Activated naive CD4-positive, alpha-beta T cell treated with anti-CD3 and anti-CD28 coated beads, Interleukin-2, amount 50 U/mL, for 24 hours (primary cell): ENCODE results near the gene LRRC3C.

ENCODE experiments used
- H3K27ac Mint-ChIP-seq: one replicate; pipeline ENCODE4 v1.8.0; 2021; ENCODE audit warnings: mild to moderate bottlenecking, mixed read lengths
- H3K27me3 Mint-ChIP-seq: one replicate; pipeline ENCODE4 v1.8.0; 2021; ENCODE audit warnings: mixed read lengths
- H3K36me3 Mint-ChIP-seq: one replicate; pipeline ENCODE4 v1.8.0; 2021; ENCODE audit warnings: mixed read lengths
- H3K4me1 Mint-ChIP-seq: one replicate; pipeline ENCODE4 v1.8.0; 2021; ENCODE audit warnings: mixed read lengths
- H3K4me3 Mint-ChIP-seq: one replicate; pipeline ENCODE4 v1.8.0; 2021; ENCODE audit warnings: mild to moderate bottlenecking, mixed read lengths
- H3K9me3 Mint-ChIP-seq: one replicate; pipeline ENCODE4 v1.8.0; 2021; ENCODE audit warnings: mixed read lengths

LRRC3C gene

DNA sequence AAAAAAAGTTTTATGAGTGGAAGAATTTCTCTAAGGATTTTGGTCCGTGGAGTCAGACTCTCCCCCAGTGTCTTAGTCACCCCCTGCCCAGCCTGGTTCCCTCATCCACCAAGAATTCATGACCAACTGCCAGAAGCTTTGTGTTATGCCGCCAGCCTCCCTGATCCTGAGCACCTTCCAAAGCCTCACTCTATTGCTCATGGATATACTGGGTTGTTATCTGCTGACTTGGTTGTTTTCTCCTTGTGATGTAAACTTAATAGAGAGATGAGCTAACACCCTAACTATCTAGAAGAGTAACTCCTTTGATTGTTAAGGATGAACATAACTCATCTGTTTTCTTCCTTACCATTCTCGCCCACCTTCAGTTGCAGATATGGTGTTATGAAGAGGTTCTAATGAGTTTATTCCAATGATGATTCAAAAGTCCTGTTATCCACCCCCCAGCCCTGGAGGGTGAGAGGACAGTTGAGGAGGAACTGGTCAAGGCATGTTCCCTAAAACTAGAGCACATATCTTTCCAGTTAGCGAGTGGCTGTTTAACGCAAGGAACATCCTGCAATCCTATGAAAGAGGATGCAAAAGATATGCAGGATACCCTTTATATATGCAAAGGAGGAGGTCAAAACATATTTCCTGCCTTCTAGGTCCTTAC lies 51.6 kb downstream of the LRRC3C start:
- H3K36me3 Mint-ChIP-seq, result peaks cover 3% of the 10 kb centered on the region
- no peaks in the 10 kb centered on the region for H3K9me3 Mint-ChIP-seq
- no peaks in the 10 kb centered on the region for H3K27me3 Mint-ChIP-seq
- H3K27ac Mint-ChIP-seq, result peak overlapping the region; percentile 17
- peaks cover 33% of the 10 kb centered on the region for H3K4me1 Mint-ChIP-seq
- peak overlapping the region; percentile 70 for H3K4me3 Mint-ChIP-seq

DNA sequence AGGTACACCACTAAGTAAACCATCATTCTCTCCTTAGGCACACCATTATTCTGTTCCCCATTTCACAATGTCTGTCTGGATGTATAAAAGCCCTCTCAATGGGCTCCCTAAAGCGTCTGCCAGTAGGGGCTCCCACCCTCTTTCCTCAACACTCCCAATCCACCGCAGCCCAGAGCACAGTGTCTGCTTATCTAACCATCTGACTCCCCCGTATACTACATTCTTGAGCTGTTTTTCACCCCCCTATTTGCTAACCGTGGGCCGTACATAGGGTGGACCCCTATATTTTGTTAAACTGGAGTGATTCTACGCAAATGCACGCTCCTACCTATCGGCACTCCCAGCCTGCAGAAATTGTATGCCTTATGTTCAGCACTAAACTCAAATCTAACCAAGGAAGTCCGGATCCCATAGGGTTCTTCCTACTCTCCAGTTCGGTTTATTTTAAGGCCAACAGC lies 52.4 kb downstream of the LRRC3C start:
- Mint-ChIP-seq H3K9me3 (no peaks in the 10 kb centered on the region), H3K36me3 (peaks cover 3% of the 10 kb centered on the region), H3K4me3 (peak overlapping the region; percentile 93), H3K4me1 (peaks cover 37% of the 10 kb centered on the region), H3K27ac (peak overlapping the region; percentile 99), H3K27me3 (no peaks in the 10 kb centered on the region)

DNA sequence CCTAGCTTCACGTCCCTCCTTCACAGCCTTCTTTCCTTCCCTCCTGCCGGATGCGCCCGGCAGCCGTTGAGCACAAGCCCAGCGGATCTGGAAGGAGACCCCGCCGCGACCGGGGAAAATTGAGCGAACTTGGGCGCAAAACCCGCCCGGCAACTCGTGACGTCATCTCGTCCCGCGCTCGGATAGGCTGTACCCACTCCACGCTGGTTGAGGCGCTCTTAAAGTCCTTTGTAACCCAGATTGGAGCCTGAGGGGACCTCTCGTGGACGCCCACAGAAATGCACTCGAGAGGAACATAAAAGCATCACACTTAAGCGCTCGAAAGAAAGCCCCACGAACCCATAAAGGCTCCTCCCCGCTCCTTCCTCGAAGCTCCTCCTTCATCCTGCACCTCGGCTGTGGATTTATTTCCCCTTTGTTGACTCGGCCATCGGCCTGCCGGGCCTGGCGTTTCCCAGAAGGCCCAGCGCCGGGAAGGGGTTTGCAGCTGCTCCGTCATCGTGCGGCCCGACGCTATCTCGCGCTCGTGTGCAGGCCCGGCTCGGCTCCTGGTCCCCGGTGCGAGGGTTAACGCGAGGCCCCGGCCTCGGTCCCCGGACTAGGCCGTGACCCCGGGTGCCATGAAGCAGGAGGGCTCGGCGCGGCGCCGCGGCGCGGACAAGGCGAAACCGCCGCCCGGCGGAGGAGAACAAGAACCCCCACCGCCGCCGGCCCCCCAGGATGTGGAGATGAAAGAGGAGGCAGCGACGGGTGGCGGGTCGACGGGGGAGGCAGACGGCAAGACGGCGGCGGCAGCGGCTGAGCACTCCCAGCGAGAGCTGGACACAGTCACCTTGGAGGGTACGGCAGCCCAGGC lies 53.0 kb downstream of the LRRC3C start, which contains the start of gene PSMD3:
Gene PSMD3 (plus strand): TSS at position 457 of the 856 bp plus-strand sequence. CDS start 164 bp downstream, at position 621.
- peak within 1 kb of the TSS; percentile 93 for H3K4me3 Mint-ChIP-seq
- peak within 1 kb of the TSS; percentile 99 for H3K27ac Mint-ChIP-seq
- peaks cover 3% of the 10 kb centered on the region for H3K36me3 Mint-ChIP-seq
- no peaks in the 10 kb centered on the region for H3K9me3 Mint-ChIP-seq
- no peaks in the 10 kb centered on the region for H3K27me3 Mint-ChIP-seq
- H3K4me1 Mint-ChIP-seq, result peaks cover 41% of the 10 kb centered on the region

DNA sequence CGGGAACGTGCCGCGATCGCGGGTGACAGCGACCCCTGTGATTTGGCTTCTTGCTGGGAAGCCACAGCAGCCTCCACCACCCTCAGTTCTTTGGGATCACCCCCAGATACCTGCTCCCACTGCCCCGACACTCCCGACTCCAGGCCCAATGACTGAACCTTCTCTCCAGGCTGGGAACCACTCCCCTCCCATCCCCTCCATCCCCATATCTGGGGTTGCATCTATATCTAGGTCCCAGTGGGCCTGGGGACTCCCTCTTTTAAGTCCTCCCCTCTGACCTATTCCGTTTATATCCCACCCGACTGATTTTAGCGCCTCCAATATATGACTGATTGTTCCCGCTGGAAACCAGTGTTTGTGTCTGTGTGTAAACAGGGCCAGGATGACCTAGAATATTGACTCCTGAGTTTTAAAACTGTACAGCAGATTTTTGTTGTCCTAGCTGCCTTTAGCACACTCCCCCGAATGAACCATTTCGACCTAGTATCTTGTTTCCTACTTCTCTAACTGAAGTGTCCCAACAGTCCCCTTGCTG lies 53.7 kb downstream of the LRRC3C start:
- H3K27me3 Mint-ChIP-seq, result no peaks in the 10 kb centered on the region
- H3K4me1 Mint-ChIP-seq, result peaks cover 48% of the 10 kb centered on the region
- H3K27ac Mint-ChIP-seq, result peak overlapping the region; percentile 99
- peak overlapping the region; percentile 93 for H3K4me3 Mint-ChIP-seq
- peaks cover 5% of the 10 kb centered on the region for H3K36me3 Mint-ChIP-seq
- H3K9me3 Mint-ChIP-seq, result no peaks in the 10 kb centered on the region

DNA sequence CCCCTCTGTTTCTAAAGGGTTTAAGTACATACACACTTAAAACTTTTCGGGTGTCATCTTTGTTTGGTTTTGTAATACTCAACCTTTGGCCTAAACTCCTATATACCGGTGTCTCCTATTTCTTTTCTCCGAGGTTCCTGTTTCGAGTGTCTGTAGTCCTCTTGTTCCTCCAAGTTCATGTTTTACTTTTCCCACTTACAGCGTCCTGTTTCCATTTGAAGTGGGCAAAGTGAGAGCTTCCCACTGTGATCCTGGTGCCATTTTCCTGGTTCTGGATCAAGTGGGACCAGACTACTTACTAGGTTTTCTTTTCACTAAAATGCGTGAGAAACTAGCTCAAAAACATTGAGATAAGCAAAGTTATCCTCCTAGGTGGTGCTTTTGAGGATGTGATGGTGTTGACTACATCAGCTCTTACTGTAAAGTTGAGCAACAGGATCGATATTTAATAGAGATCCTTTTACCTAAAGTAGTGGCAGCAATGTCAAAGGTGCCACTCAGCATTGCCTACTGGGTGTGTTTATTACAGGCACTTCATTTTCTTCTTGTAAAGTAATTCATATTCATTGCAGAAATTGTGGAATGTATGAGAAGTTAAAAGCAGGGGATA lies 54.3 kb downstream of the LRRC3C start:
- H3K4me1 Mint-ChIP-seq, result peaks cover 51% of the 10 kb centered on the region
- peaks cover 7% of the 10 kb centered on the region for H3K36me3 Mint-ChIP-seq
- H3K27me3 Mint-ChIP-seq, result no peaks in the 10 kb centered on the region
- no peaks in the 10 kb centered on the region for H3K9me3 Mint-ChIP-seq
- peak overlapping the region; percentile 93 for H3K4me3 Mint-ChIP-seq
- peak overlapping the region; percentile 99 for H3K27ac Mint-ChIP-seq

- Mint-ChIP-seq H3K4me1 (peaks cover 23% of the 10 kb centered on the region), H3K4me3 (no peak overlapping the region), H3K9me3 (no peaks in the 10 kb centered on the region), H3K27ac (peak overlapping the region; percentile 30), H3K27me3 (no peaks in the 10 kb centered on the region), H3K36me3 (peaks cover 20% of the 10 kb centered on the region)
Observed at GRCh38 chr17:39988206-39988810, 60.8 kb downstream of the LRRC3C start.

DNA sequence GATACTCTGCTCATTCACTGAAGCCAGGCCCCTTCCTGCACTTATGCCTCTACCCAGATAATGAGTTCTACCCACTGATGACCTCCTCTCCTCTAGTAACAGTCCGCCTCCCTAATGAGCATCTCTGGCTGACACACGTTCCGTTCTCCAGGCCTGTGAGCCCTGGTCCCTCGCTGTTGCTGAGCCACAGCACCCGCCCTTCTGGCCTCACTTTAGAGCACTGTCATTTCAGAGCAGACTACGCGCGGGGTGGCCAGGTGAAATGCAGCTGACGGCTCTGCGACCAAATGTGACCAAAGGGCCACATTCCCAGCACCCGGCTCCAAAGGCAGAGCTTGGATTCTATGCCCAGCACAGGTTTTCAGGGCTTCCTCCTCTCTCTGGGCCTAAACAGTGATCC lies 66.9 kb downstream of the LRRC3C start:
- Mint-ChIP-seq H3K36me3 (peaks cover 22% of the 10 kb centered on the region), H3K4me3 (no peak overlapping the region), H3K4me1 (no peaks in the 10 kb centered on the region), H3K27me3 (no peaks in the 10 kb centered on the region), H3K27ac (no peak overlapping the region), H3K9me3 (no peaks in the 10 kb centered on the region)
